ENCODE results near the gene PRKD2.

The PRKD2 gene

GRCh38 chr19:46698395-46699321, 18.3 kb downstream of the PRKD2 start:
- DNase-seq, result no peak

DNA sequence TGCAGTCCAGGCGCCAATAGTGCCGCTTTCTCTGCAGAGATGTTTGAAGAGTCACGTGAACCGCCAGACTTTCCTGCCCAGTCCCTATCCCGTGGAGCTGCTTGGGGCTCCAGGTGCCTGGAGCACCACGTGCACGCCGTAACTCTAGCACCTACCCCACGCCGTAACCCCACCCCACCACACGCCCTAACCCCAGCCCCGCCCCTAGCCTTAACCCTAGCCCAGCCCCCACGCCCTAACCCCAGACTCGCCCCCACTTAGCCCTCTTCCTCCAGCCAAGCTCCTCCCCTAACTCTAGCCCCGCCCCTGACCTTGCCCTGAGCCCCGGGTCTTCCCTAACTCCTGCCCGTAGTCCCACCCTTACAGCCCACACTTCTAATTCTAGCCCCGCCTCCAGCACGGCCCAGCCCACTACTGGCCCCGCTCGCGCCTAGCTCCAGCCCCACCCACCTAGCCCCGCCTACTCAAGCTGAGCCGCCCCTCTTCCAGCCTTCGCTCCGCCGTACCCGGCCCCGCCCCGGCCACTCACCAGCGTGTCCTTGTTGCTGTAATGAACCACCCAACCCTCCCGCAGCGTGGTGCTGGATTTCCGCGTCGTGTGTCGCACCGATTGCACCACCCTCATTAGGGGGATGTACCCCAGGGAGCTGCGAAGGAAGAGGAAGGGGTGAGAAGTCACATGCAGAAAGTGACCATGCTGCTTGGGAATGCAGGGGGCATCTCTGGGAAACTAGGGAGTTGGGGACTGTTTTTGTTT, 19.5 kb downstream of the PRKD2 start:
- peak; percentile 86 for DNase-seq

DNA sequence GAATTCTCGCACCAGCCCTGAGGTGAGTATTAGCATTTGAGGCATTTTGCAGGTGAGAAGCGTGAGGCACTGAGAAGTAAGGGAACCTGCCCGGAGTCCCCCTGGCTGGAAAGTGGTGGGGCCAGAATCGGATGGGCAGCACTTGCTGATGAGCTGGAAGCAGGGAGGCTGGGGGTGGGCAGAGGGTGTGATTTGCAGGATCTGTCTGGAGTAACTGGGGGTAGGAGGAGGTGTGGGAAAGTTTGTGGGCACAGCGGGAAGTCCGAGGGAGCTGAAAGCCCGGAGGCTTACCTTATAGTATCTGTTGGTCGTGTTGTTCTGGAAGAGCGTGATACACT, 20.1 kb downstream of the PRKD2 start:
- DNase-seq, result no peak

GRCh38 chr19:46696052-46696451, 20.9 kb downstream of the PRKD2 start:
- no peak for DNase-seq

GRCh38 chr19:46693760-46694159, 23.2 kb downstream of the PRKD2 start:
- no peak for DNase-seq

GRCh38 chr19:46692918-46693722, 23.8 kb downstream of the PRKD2 start:
- no peak for DNase-seq

GRCh38 chr19:46691948-46692347, 25.0 kb downstream of the PRKD2 start:
- DNase-seq, result no peak

DNA sequence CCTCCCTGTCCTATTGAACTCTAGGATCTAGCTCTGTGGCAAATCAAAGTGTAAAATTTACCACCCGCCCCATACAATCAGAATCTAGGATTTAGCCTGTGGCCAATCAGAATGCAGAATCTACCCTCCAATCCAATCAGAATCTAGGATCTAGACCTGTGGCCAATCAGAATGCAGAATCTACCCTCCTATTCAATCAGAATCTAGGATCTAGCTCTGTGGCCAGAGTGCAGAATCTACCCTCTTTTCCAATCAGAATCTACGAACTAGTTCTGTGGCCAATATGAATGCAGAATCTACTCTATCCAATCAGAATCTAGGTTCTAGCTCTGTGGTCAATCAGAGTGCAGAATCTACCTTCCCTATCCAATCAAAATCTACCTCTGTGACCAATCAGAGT, 25.8 kb downstream of the PRKD2 start:
- DNase-seq, result no peak

- DNase-seq, result no peak
Observed at GRCh38 chr19:46689358-46689757, 27.6 kb downstream of the PRKD2 start.

- DNase-seq, result no peak
Observed at GRCh38 chr19:46687438-46688145, 29.3 kb downstream of the PRKD2 start.

- DNase-seq, result no peak
Observed at GRCh38 chr19:46685189-46685588, 31.7 kb downstream of the PRKD2 start.

- DNase-seq, result peak; percentile 56
Observed at GRCh38 chr19:46678110-46678732, 38.7 kb downstream of the PRKD2 start.

- DNase-seq, result peak; percentile 83
Observed at GRCh38 chr19:46674416-46675178, 42.3 kb downstream of the PRKD2 start.

GRCh38 chr19:46670813-46671212, 46.1 kb downstream of the PRKD2 start:
- DNase-seq, result no peak

GRCh38 chr19:46668662-46669061, 48.3 kb downstream of the PRKD2 start:
- DNase-seq, result no peak

DNA sequence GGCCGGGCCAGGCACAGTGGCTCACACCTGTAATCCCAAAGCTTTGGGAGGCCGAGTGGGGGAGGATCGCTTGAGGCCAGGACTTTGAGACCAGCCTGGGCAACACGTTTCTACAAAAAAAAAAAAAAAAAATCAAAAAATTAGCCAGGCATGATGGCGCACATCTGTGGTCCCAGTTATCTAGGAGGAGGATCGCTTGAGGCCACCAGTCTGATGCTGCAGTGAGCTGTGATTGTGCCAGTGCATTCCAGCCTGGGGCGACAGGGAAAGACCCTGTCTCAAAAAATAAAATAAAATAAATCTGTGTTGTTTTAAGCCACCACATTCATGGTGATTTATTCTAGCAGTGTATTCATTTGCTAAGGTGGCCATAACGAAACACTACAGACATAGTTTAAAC, 51.8 kb downstream of the PRKD2 start:
- DNase-seq, result no peak

DNA sequence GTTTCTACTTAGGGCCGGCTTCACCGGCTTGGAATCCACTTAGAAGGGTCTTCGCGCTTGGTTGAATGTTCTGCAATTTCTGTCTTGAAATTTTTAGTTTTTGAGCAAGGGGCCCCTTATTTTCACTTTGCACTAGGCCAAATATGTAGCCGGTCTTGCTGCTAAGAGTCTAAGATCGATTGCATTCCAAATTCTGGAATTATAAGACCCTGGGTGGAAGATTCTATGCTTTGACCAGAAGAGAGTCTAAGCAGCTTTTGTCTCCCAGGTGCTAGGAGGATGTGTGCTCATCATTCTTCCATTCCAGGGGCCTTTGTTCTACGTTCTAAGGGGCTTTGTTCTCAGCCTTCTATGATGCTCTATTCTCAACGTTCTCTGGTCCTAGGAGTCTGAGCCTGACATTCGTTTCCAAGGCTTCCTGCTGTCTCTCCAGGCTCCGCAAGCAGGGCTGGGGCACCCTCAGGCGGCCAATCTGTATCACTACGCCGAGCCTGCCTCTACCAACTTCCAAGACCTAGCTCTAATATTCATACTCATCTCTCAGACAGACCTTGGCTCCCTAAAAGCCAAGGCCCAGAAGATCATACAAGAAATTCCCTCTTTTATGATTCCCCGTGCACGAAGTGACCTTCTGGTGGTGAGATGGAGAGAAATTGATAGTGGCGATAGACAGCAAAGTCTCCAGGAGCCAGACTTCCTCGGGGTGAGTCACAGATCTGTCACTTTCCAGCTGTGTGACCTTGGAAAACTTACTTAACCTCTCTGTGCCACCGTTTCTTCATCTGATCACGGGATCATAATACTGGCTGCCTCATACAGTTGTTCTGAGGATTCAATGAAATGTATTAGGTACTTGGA, 55.0 kb downstream of the PRKD2 start:
- DNase-seq, result peak; percentile 6

- peak; percentile 99 for DNase-seq
Observed at GRCh38 chr19:46661020-46661731, 55.7 kb downstream of the PRKD2 start, which contains the start of gene DACT3. Gene DACT3 (minus strand): TSS chr19:46661182. CDS start chr19:46661064, 118 bp downstream.

GRCh38 chr19:46660551-46661019, 56.3 kb downstream of the PRKD2 start:
- DNase-seq, result no peak
